Putamen (tissue), 1 donor: ENCODE results near the gene UMODL1.
A peak's percentile ranks its signal among the peaks of the same experiment; 100 is the strongest.

Experiments
- DNase-seq: peaks from one replicate; pipeline ENCODE4 v3.0.0-alpha.2; 2016; ENCODE audit warnings: low spot score

Gene UMODL1

GRCh38 chr21:42097860-42098454 lies 26.8 kb downstream of the UMODL1 start:
- DNase-seq = no peak

DNA sequence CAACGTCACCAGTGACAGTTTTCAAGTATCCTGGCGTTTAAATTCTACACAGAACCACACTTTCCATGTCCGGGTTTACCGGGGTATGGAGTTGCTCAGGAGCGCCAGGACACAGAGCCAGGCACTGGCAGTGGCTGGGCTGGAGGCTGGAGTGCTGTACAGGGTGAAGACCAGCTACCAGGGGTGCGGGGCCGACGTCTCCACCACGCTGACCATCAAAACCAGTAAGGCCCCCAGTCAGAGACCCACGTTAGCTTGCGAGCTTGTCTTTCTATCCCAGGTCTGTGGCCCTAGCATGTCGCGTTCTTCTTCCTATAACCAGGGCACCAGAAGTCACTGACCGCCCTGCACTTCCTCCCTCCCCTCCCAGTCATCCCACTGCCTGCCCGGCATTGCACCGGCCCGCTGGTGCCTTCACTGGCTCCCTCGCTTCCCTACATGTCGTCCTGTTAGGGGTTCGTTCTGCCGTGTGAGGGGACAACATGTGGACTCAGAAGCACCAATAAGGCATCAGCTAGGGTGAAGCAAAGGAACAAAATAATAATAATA lies 27.9 kb downstream of the UMODL1 start:
- DNase-seq = no peak

- DNase-seq = no peak
These were observed 30.1 kb downstream of the UMODL1 start for GRCh38 chr21:42101246-42101645.

DNA sequence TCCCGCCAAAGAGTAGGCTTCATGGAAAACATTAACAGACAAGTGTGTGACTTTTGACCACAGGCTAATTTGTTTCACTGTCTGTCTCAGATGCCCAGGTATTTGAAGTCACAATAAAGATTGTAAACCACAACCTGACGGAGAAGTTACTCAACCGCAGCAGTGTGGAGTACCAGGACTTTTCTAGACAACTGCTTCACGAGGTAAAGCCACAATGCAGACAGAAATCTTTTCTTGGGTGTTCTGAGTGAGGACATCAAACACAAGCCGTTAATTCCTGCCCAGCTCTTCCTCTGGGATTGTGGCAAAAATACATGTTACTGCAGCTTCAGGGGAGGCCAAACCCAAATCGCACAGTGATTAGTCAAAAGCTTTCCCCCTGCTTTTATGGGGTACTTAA lies 31.0 kb downstream of the UMODL1 start:
- no peak for DNase-seq

DNA sequence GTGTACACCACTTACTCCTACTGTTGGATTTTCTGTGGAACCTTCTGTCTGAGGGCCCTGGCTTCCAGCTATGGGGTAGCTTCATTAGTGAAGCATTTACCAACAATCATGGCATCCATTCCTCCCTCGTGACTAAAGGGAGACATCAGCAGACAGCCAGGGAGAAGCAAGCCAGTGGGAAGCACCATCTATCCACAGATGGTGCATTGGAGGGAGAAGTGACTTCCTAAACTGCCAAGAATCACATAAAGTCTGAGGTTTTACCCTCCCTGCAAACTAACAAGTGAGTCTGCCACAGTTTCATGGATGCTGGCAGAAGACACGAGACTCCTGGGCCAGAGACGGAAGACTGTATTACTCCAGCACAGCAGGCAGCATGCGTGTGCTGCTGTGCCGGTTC lies 31.4 kb downstream of the UMODL1 start:
- DNase-seq = no peak

DNA sequence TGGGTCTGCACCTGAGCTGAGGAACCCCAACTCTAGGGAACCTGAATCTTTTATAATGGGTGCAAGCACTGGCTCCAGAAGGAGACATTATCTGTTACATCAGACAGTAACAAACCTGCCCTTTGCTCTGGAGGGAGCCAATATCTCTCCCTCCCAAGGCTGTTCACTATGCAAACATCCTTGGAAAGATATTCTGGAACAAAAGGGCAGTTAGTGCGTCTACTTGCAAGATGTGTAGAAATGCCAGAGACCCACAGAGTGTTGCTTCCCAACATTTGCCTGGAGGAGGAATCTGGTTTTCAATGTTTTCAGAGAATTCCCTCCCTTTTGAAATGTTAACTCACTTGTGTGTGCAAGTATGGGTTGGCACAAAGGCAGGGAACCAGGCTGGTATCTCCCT lies 31.9 kb downstream of the UMODL1 start:
- no peak for DNase-seq

- DNase-seq = no peak
These were observed 32.7 kb downstream of the UMODL1 start for GRCh38 chr21:42103843-42104242.

- no peak for DNase-seq
These were observed 34.6 kb downstream of the UMODL1 start for GRCh38 chr21:42105476-42106315.

DNA sequence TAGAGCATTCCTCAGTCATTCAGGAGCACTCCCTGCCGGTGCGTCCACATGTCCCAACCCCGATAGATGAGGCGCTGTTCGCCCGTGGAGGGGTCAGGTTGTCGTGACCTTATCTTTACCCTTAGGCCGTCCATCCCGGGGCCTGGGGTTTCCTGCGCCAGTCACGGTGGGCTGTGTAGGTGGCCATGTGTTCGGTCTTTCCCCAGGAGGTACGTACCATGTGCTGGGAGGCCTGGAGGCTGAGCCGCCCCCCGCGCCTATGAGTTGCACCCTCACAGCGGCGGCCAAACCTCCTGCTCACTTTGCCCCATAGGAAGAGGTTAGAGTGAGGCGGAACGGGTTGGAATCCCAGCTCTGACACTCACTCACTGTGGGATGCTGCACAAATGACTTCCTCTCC lies 35.3 kb downstream of the UMODL1 start:
- no peak for DNase-seq

- DNase-seq = no peak
These were observed 36.2 kb downstream of the UMODL1 start for GRCh38 chr21:42107177-42107880.

DNA sequence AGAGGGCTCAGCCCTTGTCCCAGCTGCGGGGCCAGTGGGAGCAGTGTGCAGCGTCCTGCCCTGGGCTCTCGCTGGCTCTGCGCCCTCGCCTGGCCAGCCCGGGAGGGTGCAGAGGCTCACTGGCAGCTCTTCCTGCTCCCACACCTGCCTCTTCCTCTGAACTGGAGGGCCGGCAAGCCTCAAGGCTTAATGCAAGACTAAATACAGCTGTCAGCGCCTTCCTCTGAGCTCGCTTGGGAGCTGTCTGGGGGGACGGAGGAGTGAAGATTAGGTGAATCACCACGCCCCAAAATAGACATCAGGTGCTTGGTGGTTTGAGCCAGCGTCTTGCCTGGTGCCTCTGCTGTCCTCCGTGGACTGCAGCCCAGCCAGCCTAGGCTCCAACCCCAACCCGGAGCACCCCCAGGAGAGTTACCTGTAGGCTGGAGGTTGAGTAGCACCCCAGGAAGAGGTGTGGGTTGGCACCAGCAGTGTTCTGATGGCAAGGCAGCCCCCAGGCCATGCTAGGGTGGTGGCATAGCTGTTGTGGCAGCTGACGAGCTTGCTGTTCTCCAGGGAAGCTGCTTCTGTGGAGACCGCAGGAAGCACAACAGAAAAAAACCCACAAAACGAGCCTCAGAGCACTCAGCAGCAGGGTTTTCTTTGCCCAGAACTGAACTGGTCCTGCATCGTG lies 36.9 kb downstream of the UMODL1 start:
- peak; percentile 19 for DNase-seq

DNA sequence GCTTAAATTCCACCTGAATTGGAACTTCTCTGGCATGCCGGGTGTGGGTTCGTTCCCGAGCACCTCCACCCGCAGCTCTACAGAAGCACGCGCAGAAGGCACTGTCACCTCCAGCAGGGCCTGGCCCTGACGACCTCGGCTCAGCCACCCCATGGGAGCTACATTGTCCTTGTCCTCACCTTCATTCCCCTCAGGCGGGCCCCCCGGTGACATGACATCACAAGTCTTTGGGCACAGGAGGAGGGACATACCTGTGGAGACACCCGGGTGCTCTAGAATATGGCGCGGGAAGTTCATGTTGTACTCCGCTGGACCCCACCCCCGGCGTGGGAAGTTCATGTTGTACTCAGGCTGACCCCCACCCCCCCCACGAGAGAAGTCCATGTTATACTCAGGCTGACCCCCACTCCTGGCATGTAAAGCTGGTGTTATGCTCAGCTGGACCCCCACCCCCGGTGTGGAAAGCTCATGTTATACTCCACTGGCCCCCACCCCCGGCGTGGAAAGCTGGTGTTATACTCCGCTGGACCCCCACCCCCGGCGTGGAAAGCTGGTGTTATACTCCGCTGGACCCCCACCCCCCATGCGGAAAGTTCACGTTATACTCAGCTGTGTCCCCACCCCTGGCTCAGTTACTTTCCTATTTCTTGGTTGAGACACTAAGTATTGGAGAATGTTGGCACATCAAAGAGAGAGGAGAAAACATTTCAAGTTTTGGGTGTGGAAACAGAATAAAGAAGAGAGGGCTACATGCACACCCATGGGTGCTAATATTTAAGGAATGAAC lies 37.6 kb downstream of the UMODL1 start:
- no peak for DNase-seq

GRCh38 chr21:42109473-42109872 lies 38.4 kb downstream of the UMODL1 start:
- no peak for DNase-seq

GRCh38 chr21:42109873-42110525 lies 38.9 kb downstream of the UMODL1 start:
- no peak for DNase-seq

DNA sequence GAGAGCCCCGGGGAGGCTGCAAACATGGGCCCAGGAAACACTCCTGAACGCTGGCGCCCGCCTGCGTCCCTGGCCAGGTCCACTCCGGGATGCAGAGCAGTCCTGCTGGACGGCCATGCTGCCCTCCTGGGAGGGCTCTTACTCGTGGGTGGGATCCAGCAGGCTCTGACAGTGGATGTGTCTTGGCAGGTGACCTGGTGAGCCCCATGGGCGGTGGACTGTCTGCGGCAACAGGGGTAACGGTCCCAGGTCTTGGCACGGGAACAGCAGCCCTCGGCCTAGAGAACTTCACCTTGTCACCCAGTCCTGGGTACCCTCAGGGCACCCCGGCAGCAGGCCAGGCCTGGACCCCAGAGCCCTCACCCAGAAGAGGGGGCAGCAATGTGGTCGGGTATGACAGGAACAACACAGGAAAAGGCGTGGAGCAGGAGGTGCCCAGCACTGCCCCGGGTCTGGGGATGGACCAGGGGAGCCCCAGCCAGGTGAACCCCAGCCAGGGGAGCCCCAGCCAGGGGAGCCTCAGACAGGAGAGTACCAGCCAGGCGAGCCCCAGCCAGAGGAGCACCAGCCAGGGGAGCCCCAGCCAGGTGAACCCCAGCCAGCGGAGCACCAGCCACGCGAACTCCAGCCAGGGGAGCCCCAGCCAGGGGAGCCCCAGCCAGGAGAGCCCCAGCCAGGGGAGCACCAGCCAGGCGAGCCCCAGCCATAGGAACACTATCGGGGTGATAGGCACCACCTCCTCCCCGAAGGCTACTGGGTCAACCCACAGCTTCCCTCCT lies 39.8 kb downstream of the UMODL1 start:
- DNase-seq = no peak

DNA sequence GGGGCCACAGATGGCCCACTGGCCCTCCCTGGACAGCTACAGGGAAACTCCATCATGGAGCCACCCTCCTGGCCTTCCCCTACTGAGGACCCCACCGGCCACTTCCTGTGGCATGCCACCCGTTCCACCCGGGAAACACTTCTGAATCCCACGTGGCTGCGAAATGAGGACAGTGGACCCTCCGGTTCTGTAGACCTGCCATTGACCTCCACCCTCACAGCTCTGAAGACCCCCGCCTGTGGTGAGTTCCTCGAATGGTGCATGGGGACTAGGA lies 40.3 kb downstream of the UMODL1 start:
- no peak for DNase-seq

- DNase-seq = no peak
These were observed 40.7 kb downstream of the UMODL1 start for GRCh38 chr21:42111811-42112210.

DNA sequence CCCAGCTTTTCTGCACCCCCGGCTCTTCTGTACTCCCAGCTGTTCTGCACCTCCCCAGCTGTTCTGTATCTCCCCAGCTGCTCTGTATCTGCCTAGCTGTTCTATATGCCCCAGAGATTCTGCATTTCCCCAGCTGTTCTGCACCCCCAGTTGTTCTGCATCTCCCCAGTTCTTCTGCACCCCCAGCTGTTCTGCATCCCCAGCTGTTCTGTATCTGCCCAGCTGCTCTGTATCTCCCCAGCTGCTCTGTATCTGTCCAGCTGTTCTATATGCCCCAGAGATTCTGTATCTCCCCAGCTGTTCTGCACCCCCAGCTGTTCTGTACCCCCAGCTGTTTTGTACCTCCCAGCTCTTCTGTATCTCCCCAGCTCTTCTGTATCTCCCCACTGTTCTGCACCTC lies 41.1 kb downstream of the UMODL1 start:
- DNase-seq = no peak

- peak; percentile 34 for DNase-seq
These were observed 41.7 kb downstream of the UMODL1 start for GRCh38 chr21:42112857-42113256.

DNA sequence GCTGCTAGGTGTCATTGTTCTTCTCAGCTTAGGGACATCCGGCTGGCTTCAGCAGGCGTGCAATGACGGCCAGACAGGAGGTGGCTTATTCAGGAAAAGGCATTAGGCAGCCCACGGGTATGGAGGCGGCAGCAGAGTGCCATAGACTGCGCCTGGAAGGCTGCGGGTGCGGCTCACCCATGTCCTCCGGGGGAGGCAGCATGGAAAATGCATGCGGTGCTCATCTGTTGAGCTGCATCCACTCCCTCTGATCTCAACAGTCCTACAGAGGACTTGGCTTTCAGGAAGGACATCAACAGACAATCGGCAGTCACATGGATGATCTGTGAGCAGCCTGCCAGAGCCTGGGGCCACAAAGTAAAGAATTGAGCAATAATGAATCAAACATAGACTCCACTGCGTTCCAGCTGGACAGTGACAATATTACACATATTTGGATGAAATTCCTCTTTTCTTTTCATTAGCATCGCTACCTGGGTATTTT lies 42.9 kb downstream of the UMODL1 start:
- DNase-seq = no peak
